GM12878 (cell line): ENCODE results near the gene PAQR8. TPM values are rescaled to one million over a fixed set of nuclear protein-coding genes. Genes with fewer than 3 reads are reported as not detected.

ENCODE experiments used
- ATAC-seq: fragments of 200-7000 bp; cut with Tn5 transposase; 3 replicates; pipeline ENCODE4 v1.9.1; 2020; ENCODE audit warnings: mild to moderate bottlenecking, moderate library complexity
- BruUV-seq: library from RNA; stranded (reverse); fragments of 400-500 nt; replicated peaks from 2 replicates; lab custom pipeline; 2021; lab: Mats Ljungman, UMichigan
- CTCF ChIA-PET: fragments of 300-600 bp; sonication (Branson Sonifier 250); formaldehyde crosslinking; extraction: SDS; loops from one replicate; lab custom pipeline; 2021; ENCODE audit warnings: inconsistent platforms; lab: Yijun Ruan, JAX
- POLR2A ChIA-PET: fragments of 350-600 bp; formaldehyde crosslinking; extraction: SDS; loops from one replicate; lab custom pipeline; 2021; ENCODE audit warnings: inconsistent platforms; lab: Charles Lee
- RAD21 ChIA-PET: fragments of 300-600 bp; sonication (Branson Sonifier 250); formaldehyde crosslinking; loops from one replicate; lab custom pipeline; 2023; ENCODE audit warnings: antibody characterized with exemption; ENCODE audit not compliant: unreplicated experiment; lab: Charles Lee
- SMC1A ChIA-PET: fragments of 300-600 bp; sonication (Branson Sonifier 250); formaldehyde crosslinking; loops from one replicate; lab custom pipeline; 2023; ENCODE audit not compliant: unreplicated experiment, uncharacterized antibody; lab: Charles Lee
- DNase-seq: peaks from one replicate; pipeline ENCODE4 v3.0.0-alpha.2; 2011; ENCODE audit warnings: low read depth, low spot score
- FAIRE-seq: peaks from 3 replicates; lab custom pipeline; 2011; peaks lifted over from hg19 to GRCh38; lab: Jason Lieb, UNC
- H2AFZ ChIP-seq: 2 replicates; pipeline ENCODE4 v1.6.0; 2011; ENCODE audit warnings: low read depth, low read length, control low read depth; ENCODE audit not compliant: control insufficient read depth
- H3K27ac ChIP-seq: 2 replicates; pipeline ENCODE4 v1.5.1; 2011; ENCODE audit warnings: control low read depth; ENCODE audit not compliant: control insufficient read depth, insufficient read depth
- H3K27me3 ChIP-seq, 2 experiments: replicated peaks in 1 of 2; 2 replicates each; pipeline versions ENCODE4 v1.6.0 to v1.6.1; 2011; ENCODE audit warnings: low read length in 1 of 2; ENCODE audit not compliant: control insufficient read depth in 2 of 2, insufficient read depth in 2 of 2
- H3K36me3 ChIP-seq, 2 experiments: 2 replicates each; pipeline ENCODE4 v1.5.1; 2011; ENCODE audit warnings: low read length in 1 of 2; ENCODE audit not compliant: control insufficient read depth in 2 of 2, insufficient read depth in 2 of 2
- H3K4me1 ChIP-seq: 2 replicates; pipeline ENCODE4 v1.6.1; 2011; ENCODE audit warnings: mild to moderate bottlenecking, low read length, moderate library complexity, mixed read lengths; ENCODE audit not compliant: control insufficient read depth, insufficient read depth
- H3K4me2 ChIP-seq: 2 replicates; pipeline ENCODE4 v1.6.0; 2011; ENCODE audit warnings: control low read depth; ENCODE audit not compliant: control insufficient read depth, insufficient read depth
- H3K4me3 ChIP-seq: fragments of 200-600 bp; sonication (generic); 2 replicates; pipeline ENCODE4 v1.5.1; 2016
- H3K79me2 ChIP-seq: 2 replicates; pipeline ENCODE4 v1.6.0; 2011; ENCODE audit warnings: low read length; ENCODE audit not compliant: control insufficient read depth, insufficient read depth
- H3K9ac ChIP-seq: 2 replicates; pipeline ENCODE4 v1.8.0; 2011; ENCODE audit warnings: low read length, control low read depth, mixed read lengths; ENCODE audit not compliant: control insufficient read depth, insufficient read depth
- H3K9me3 ChIP-seq: replicated peaks from 3 replicates; pipeline ENCODE4 v1.5.1; 2011; ENCODE audit warnings: mild to moderate bottlenecking, low read length; ENCODE audit not compliant: control insufficient read depth, insufficient read depth
- H4K20me1 ChIP-seq: 2 replicates; pipeline ENCODE4 v1.6.0; 2011; ENCODE audit not compliant: control insufficient read depth, insufficient read depth
- CBFB ChIP-seq: IDR thresholded peaks from 2 replicates; pipeline ENCODE4 v1.6.1; 2016; ENCODE audit warnings: antibody characterized with exemption, low read depth
- E4F1 ChIP-seq: fragments of 450-650 bp; IDR thresholded peaks from 2 replicates; pipeline ENCODE4 v1.6.1; 2018; ENCODE audit warnings: borderline replicate concordance, mild to moderate bottlenecking; ENCODE audit not compliant: partially characterized antibody
- ETV6 ChIP-seq, 2 experiments: fragments of 450-650 bp in 1 of 2; IDR thresholded peaks in 1 of 2; conservative IDR thresholded peaks in 1 of 2; 2 replicates each; pipeline ENCODE4 v1.6.1; 2014; ENCODE audit warnings: antibody characterized with exemption in 1 of 2, borderline replicate concordance in 1 of 2, low read depth in 1 of 2, mild to moderate bottlenecking in 1 of 2, moderate library complexity in 1 of 2
- POLR2A ChIP-seq: IDR thresholded peaks from 2 replicates; pipeline ENCODE4 v1.6.1; 2011; ENCODE audit warnings: low read depth, mild to moderate bottlenecking, low read length
- POLR2AphosphoS5 ChIP-seq: IDR thresholded peaks from 2 replicates; pipeline ENCODE4 v1.6.1; 2011; ENCODE audit warnings: mild to moderate bottlenecking, low read length, inconsistent platforms
- SMARCA5 ChIP-seq: fragments of 450-650 bp; IDR thresholded peaks from 2 replicates; pipeline ENCODE4 v1.6.1; 2017; ENCODE audit warnings: mild to moderate bottlenecking
- SP1 ChIP-seq: IDR thresholded peaks from one replicate; pipeline ENCODE4 v1.6.1; 2011; ENCODE audit warnings: low read depth, low read length
- TARDBP ChIP-seq: IDR thresholded peaks from 2 replicates; pipeline ENCODE4 v1.6.1; 2016; ENCODE audit warnings: borderline replicate concordance
- ZBTB4 ChIP-seq: fragments of 450-650 bp; formaldehyde crosslinking; IDR thresholded peaks from 2 replicates; pipeline ENCODE4 v1.4.0; 2022; ENCODE audit warnings: mild to moderate bottlenecking, moderate library complexity
- WGBS: methylation state at CpG from one replicate; pipeline ENCODE4 v1.1.6; 2016; ENCODE audit warnings: low lambda C conversion rate; ENCODE audit not compliant: insufficient replicate concordance, insufficient coverage; ENCODE audit errors: missing lambda C conversion rate; 5-methylcytosine and 5-hydroxymethylcytosine counted together
- in situ Hi-C: fragments of 300-500 bp; cut with MboI; formaldehyde crosslinking; loops from 9 replicates; pipeline ENCODE4 v1.14.3; 2018; ENCODE audit warnings: mixed read lengths
- intact Hi-C: fragments of 100-400 bp; cut with micrococcal nuclease; formaldehyde crosslinking; loops from one replicate; pipeline ENCODE4 v1.14.2; 2022; ENCODE audit not compliant: unreplicated experiment
- polyA plus RNA-seq, 11 experiments: library from polyadenylated mRNA; depleted of rRNA in 4 of 11; unstranded in 6 of 11; stranded (reverse) in 5 of 11; fragments of >200 nt; fragmentation: Nextera tagmentation in 4 of 11; fragmentation: Illumina TruSeq in 1 of 11; extraction: Ambion mirVana in 4 of 11; extraction: Trizol in 1 of 11; gene quantifications; 1 replicate in 1 of 11; 2 replicates in 10 of 11; pipeline versions ENCODE4 v1.2.1 to v1.2.3, GENCODE V29; 2011 to 2016; ENCODE audit warnings: inconsistent platforms in 2 of 11, missing spikeins in 2 of 11, low read depth in 1 of 11
- total RNA-seq, 4 experiments: library from RNA; depleted of rRNA in 3 of 4; stranded (reverse); fragments of >200 nt in 3 of 4; fragmentation: Illumina TruSeq in 1 of 4; extraction: Trizol in 1 of 4; gene quantifications; 2 replicates each; pipeline versions ENCODE4 v1.2.1 to v1.2.3, GENCODE V29; 2013 to 2021

Gene PAQR8
- total and polyA plus RNA-seq, 10 of the 15 experiments (the other 5 are each of a cell fraction or from before 2014, with no cell fraction given) = 3.9 to 22.4 (median 14.6) TPM

GRCh38 chr6:52346503-52346902, 15.4 kb upstream of the PAQR8 start:
- Histone ChIP-seq H3K36me3 (no peaks in the 10 kb centered on the region), H3K9me3 (no peaks in the 10 kb centered on the region), H3K9ac (no peak overlapping the region), H3K27me3 (no peaks in the 10 kb centered on the region), H3K4me2 (no peak overlapping the region), H3K79me2 (no peaks in the 10 kb centered on the region), H3K27ac (no peak overlapping the region), H3K4me1 (peaks cover 5% of the 10 kb centered on the region; the same call in 1 of the 2 replicates), H4K20me1 (no peaks in the 10 kb centered on the region), H2AFZ (no peak overlapping the region), H3K4me3 (no peak overlapping the region)
- ChIA-PET CTCF (no interaction called here), RAD21 (no interaction called here), POLR2A (interaction anchor here (0.7 kb wide), 1 partner anchor 182 kb away, joined by 5 read pairs; no protein-coding TSS in a partner anchor), SMC1A (interaction anchor here (0.8 to 1.0 kb wide), 2 partner anchors 16 to 45 kb away, joined by 3 to 4 read pairs; partner anchors contain the start of gene PAQR8)
- DNase-seq (no peak), FAIRE-seq (no peak), ATAC-seq (no peak)
- in situ Hi-C loops = no loop called here
- intact Hi-C loops = no loop called here
- BruUV-seq = no TSS peak
- no peak for TF ChIP-seq POLR2A
- no peak for TF ChIP-seq SMARCA5
- TF ChIP-seq E4F1 = no peak
- TF ChIP-seq POLR2AphosphoS5 = no peak
- TF ChIP-seq ETV6 (conservative IDR thresholded peaks at IDR 0.05 in 1 of 2, IDR thresholded peaks at IDR 0.05 in 1 of 2; ENCODE audit: borderline replicate concordance in 1 of 2, low read depth in 1 of 2) = no peak
- no peak for TF ChIP-seq ZBTB4 (CRISPR knock-in tag)
- no peak for TF ChIP-seq CBFB
- TF ChIP-seq SP1 = no peak
- TF ChIP-seq TARDBP = no peak
- 63% methylated on average over 2 of the region's 2 CpGs for WGBS
